K562 (cell line): ENCODE data around the gene SLC30A10. TPM values are rescaled to one million over a fixed set of nuclear protein-coding genes. Genes with fewer than 3 reads are reported as not detected.

Source experiments
- polyA plus RNA-seq, 8 experiments: library from polyadenylated mRNA; depleted of rRNA in 4 of 8; stranded (reverse) in 5 of 8; unstranded in 3 of 8; fragments of >200 nt; fragmentation: Nextera tagmentation in 2 of 8; fragmentation: Illumina TruSeq in 1 of 8; extraction: Ambion mirVana in 2 of 8; extraction: Trizol in 1 of 8; gene quantifications; 2 replicates each; pipeline versions ENCODE4 v1.2.1 to v1.2.3, GENCODE V29; 2011 to 2014; ENCODE audit warnings: inconsistent platforms in 1 of 8, missing spikeins in 1 of 8
- small RNA-seq: library from RNA; depleted of rRNA; stranded (forward); fragments of <200 nt; gene quantifications from one replicate; pipeline ENCODE3, GENCODE V24; 2014
- total RNA-seq, 7 experiments: library from RNA; depleted of rRNA in 6 of 7; stranded (reverse); fragments of >200 nt in 6 of 7; fragmentation: Illumina TruSeq in 2 of 7; extraction: Trizol in 2 of 7; gene quantifications; 2 replicates each; pipeline versions ENCODE4 v1.2.1 to v1.2.3, GENCODE V29; 2011 to 2021; ENCODE audit warnings: low replicate concordance in 1 of 7

The SLC30A10 gene
- total and polyA plus RNA-seq, 9 of the 15 experiments (the other 6 are each of a cell fraction or from before 2014, with no cell fraction given): 2.6 to 11.3 (median 7.1) TPM

Small RNA genes lying within 50 kb of the gene (small RNA-seq; reads per million reads assigned to genes)
- gene RF00012: not detected

Other genes with a start within 250 kb of the SLC30A10 start
- gene EPRS1, start 117.9 kb upstream of the SLC30A10 start, total RNA-seq (2014; rRNA removed): 155 and 222 TPM in 2 replicates
- gene EPRS1, start 117.9 kb upstream of the SLC30A10 start, total RNA-seq (2014; rRNA removed; fragmentation: Illumina TruSeq; extraction: Trizol): 283 and 311 TPM in 2 replicates
- 187 and 212 TPM in 2 replicates for gene EPRS1, start 117.9 kb upstream of the SLC30A10 start, total RNA-seq (2015; rRNA removed; fragmentation: Illumina TruSeq; extraction: Trizol)
- gene EPRS1, start 117.9 kb upstream of the SLC30A10 start, total RNA-seq (2021): 230 and 248 TPM in 2 replicates
- gene EPRS1, start 117.9 kb upstream of the SLC30A10 start, polyA plus RNA-seq (2011; rRNA removed): 277 and 289 TPM in 2 replicates
- 208 and 275 TPM in 2 replicates for gene EPRS1, start 117.9 kb upstream of the SLC30A10 start, polyA plus RNA-seq (2014; fragmentation: Illumina TruSeq; extraction: Trizol)
- gene EPRS1, start 117.9 kb upstream of the SLC30A10 start, polyA plus RNA-seq (2014; fragmentation: Nextera tagmentation; extraction: Ambion mirVana): 100 to 1,000 TPM; 193 to 291 TPM
- gene EPRS1, start 117.9 kb upstream of the SLC30A10 start, polyA plus RNA-seq (2014; rRNA removed): 129 and 172 TPM in 2 replicates
- 28.8 and 34.1 TPM in 2 replicates for gene BPNT1, start 161.2 kb upstream of the SLC30A10 start, total RNA-seq (2014; rRNA removed)
- 56.4 and 60.4 TPM in 2 replicates for gene BPNT1, start 161.2 kb upstream of the SLC30A10 start, total RNA-seq (2014; rRNA removed; fragmentation: Illumina TruSeq; extraction: Trizol)
- gene BPNT1, start 161.2 kb upstream of the SLC30A10 start, total RNA-seq (2015; rRNA removed; fragmentation: Illumina TruSeq; extraction: Trizol): 33.8 and 37.4 TPM in 2 replicates
- 40.5 and 43.1 TPM in 2 replicates for gene BPNT1, start 161.2 kb upstream of the SLC30A10 start, total RNA-seq (2021)
- 63.6 and 73.8 TPM in 2 replicates for gene BPNT1, start 161.2 kb upstream of the SLC30A10 start, polyA plus RNA-seq (2011; rRNA removed)
- 51.9 and 61.1 TPM in 2 replicates for gene BPNT1, start 161.2 kb upstream of the SLC30A10 start, polyA plus RNA-seq (2014; fragmentation: Illumina TruSeq; extraction: Trizol)
- 10 to 100 TPM; 30.2 to 52.9 TPM for gene BPNT1, start 161.2 kb upstream of the SLC30A10 start, polyA plus RNA-seq (2014; fragmentation: Nextera tagmentation; extraction: Ambion mirVana)
- 33.7 and 35.7 TPM in 2 replicates for gene BPNT1, start 161.2 kb upstream of the SLC30A10 start, polyA plus RNA-seq (2014; rRNA removed)
- gene IARS2, start 165.6 kb upstream of the SLC30A10 start, total RNA-seq (2014; rRNA removed): 93.8 and 117 TPM in 2 replicates
- gene IARS2, start 165.6 kb upstream of the SLC30A10 start, total RNA-seq (2014; rRNA removed; fragmentation: Illumina TruSeq; extraction: Trizol): 127 and 150 TPM in 2 replicates
- 127 and 129 TPM in 2 replicates for gene IARS2, start 165.6 kb upstream of the SLC30A10 start, total RNA-seq (2015; rRNA removed; fragmentation: Illumina TruSeq; extraction: Trizol)
- gene IARS2, start 165.6 kb upstream of the SLC30A10 start, total RNA-seq (2021): 104 and 107 TPM in 2 replicates
- gene IARS2, start 165.6 kb upstream of the SLC30A10 start, polyA plus RNA-seq (2011; rRNA removed): 46.5 and 63.6 TPM in 2 replicates
- gene IARS2, start 165.6 kb upstream of the SLC30A10 start, polyA plus RNA-seq (2014; fragmentation: Illumina TruSeq; extraction: Trizol): 96.5 and 106 TPM in 2 replicates
- 10 to 100 TPM; 39.6 to 50.4 TPM for gene IARS2, start 165.6 kb upstream of the SLC30A10 start, polyA plus RNA-seq (2014; fragmentation: Nextera tagmentation; extraction: Ambion mirVana)
- gene IARS2, start 165.6 kb upstream of the SLC30A10 start, polyA plus RNA-seq (2014; rRNA removed): 75.6 and 76.1 TPM in 2 replicates